ENCODE results near the gene KLK4.

The KLK4 gene

GRCh38 chr19:50889638-50890037 lies 21.6 kb downstream of the KLK4 start:
- no peak for DNase-seq (ENCODE audit: low read depth in 1 of 2, low spot score in 1 of 2)
- TF ChIP-seq CTCF (IDR thresholded peaks at IDR 0.05; ENCODE audit: insufficient read depth, low read length) = no peak
- TF ChIP-seq SPI1 (IDR thresholded peaks at IDR 0.05; ENCODE audit: borderline replicate concordance, low read depth) = no peak
- TF ChIP-seq POLR2AphosphoS5 (IDR thresholded peaks at IDR 0.05; ENCODE audit: low read depth) = no peak
- no peak for TF ChIP-seq REST (IDR thresholded peaks at IDR 0.05; ENCODE audit: insufficient replicate concordance, low read depth)
- no peak for TF ChIP-seq GABPA (IDR thresholded peaks at IDR 0.05; ENCODE audit: low read depth)
- no peak overlapping the region for H3K4me3 ChIP-seq (replicated peaks; ENCODE audit: insufficient read depth, low read length)
- no peak overlapping the region for H3K27ac ChIP-seq (replicated peaks)
- H3K27me3 ChIP-seq (ENCODE audit: insufficient read depth, poor library complexity, severe bottlenecking) = peaks cover 3% of the 10 kb centered on the region

- no peak for DNase-seq (ENCODE audit: low read depth in 1 of 2, low spot score in 1 of 2)
- TF ChIP-seq GABPA (IDR thresholded peaks at IDR 0.05; ENCODE audit: low read depth) (no peak), CTCF (IDR thresholded peaks at IDR 0.05; ENCODE audit: insufficient read depth, low read length) (no peak), SPI1 (IDR thresholded peaks at IDR 0.05; ENCODE audit: borderline replicate concordance, low read depth) (no peak), POLR2AphosphoS5 (IDR thresholded peaks at IDR 0.05; ENCODE audit: low read depth) (no peak), REST (IDR thresholded peaks at IDR 0.05; ENCODE audit: insufficient replicate concordance, low read depth) (no peak)
- no peak overlapping the region for H3K27ac ChIP-seq (replicated peaks)
- no peaks in the 10 kb centered on the region for H3K27me3 ChIP-seq (ENCODE audit: insufficient read depth, poor library complexity, severe bottlenecking)
- no peak overlapping the region for H3K4me3 ChIP-seq (replicated peaks; ENCODE audit: insufficient read depth, low read length)
These were observed 29.0 kb downstream of the KLK4 start for GRCh38 chr19:50882188-50882587.

GRCh38 chr19:50880241-50880640 lies 31.0 kb downstream of the KLK4 start:
- H3K27ac ChIP-seq (replicated peaks) = no peak overlapping the region
- H3K4me3 ChIP-seq (replicated peaks; ENCODE audit: insufficient read depth, low read length) = no peak overlapping the region
- no peak for TF ChIP-seq REST (IDR thresholded peaks at IDR 0.05; ENCODE audit: insufficient replicate concordance, low read depth)
- TF ChIP-seq GABPA (IDR thresholded peaks at IDR 0.05; ENCODE audit: low read depth) = no peak
- TF ChIP-seq POLR2AphosphoS5 (IDR thresholded peaks at IDR 0.05; ENCODE audit: low read depth) = no peak
- TF ChIP-seq CTCF (IDR thresholded peaks at IDR 0.05; ENCODE audit: insufficient read depth, low read length) = no peak
- TF ChIP-seq SPI1 (IDR thresholded peaks at IDR 0.05; ENCODE audit: borderline replicate concordance, low read depth) = no peak
- DNase-seq (ENCODE audit: low read depth in 1 of 2, low spot score in 1 of 2) = no peak
- H3K27me3 ChIP-seq (ENCODE audit: insufficient read depth, poor library complexity, severe bottlenecking) = peaks cover 9% of the 10 kb centered on the region

All from HL-60 (cell line).